Measurements from ENCODE around the gene HSF4. TPM values are rescaled to one million over a fixed set of nuclear protein-coding genes. Genes with fewer than 3 reads are reported as not detected.

The HSF4 gene
- total and polyA plus RNA-seq, 12 donors: 9.1 to 199 (median 38.6) TPM

DNA sequence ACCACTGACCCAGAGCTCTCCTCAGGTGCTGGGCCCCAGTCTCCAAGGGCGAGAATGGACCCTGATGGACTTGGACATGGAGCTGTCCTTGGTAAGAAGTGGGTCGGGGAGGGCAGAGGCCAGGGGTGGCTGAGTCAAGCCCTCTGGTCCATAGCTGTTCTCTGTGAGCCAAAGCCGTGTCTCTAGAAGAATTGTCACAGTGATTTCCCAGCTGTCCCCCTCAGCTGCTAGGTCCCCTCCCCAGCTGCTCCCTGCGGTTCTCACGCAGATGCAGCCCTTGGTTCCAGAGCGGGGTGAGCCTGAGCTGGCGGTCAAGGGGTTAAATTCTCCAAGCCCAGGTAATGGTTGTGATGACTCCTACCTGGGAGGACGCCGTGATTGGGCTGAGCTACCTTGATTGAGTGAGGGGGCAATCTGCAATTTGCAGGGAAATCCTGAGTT, 4.5 kb downstream of the HSF4 start:
- WGBS, 2 donors: 60 to 61% methylated on average over 9 of the region's 9 CpGs
- H3K27ac ChIP-seq: peak overlapping the region in 8 of 10 donors; percentile 89 to 98 (median 94)
- peaks cover 22 to 69% (median 41%) of the 10 kb centered on the region in 9 donors for H3K4me1 ChIP-seq
- no peaks in the 10 kb centered on the region for H3K36me3 ChIP-seq
- ATAC-seq (no peak), DNase-seq (no peak)
- peaks cover 0 to 72% (median 13%) of the 10 kb centered on the region in 7 donors for H3K27me3 ChIP-seq
- intact Hi-C loops (cut with DNase I): no loop called here
- TF ChIP-seq, protein P1, sequence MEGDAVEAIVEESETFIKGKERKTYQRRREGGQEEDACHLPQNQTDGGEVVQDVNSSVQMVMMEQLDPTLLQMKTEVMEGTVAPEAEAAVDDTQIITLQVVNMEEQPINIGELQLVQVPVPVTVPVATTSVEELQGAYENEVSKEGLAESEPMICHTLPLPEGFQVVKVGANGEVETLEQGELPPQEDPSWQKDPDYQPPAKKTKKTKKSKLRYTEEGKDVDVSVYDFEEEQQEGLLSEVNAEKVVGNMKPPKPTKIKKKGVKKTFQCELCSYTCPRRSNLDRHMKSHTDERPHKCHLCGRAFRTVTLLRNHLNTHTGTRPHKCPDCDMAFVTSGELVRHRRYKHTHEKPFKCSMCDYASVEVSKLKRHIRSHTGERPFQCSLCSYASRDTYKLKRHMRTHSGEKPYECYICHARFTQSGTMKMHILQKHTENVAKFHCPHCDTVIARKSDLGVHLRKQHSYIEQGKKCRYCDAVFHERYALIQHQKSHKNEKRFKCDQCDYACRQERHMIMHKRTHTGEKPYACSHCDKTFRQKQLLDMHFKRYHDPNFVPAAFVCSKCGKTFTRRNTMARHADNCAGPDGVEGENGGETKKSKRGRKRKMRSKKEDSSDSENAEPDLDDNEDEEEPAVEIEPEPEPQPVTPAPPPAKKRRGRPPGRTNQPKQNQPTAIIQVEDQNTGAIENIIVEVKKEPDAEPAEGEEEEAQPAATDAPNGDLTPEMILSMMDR (IDR thresholded peaks at IDR 0.05): no peak
- H3K9me3 ChIP-seq: no peaks in the 10 kb centered on the region
- no peak overlapping the region for H3K4me3 ChIP-seq

DNA sequence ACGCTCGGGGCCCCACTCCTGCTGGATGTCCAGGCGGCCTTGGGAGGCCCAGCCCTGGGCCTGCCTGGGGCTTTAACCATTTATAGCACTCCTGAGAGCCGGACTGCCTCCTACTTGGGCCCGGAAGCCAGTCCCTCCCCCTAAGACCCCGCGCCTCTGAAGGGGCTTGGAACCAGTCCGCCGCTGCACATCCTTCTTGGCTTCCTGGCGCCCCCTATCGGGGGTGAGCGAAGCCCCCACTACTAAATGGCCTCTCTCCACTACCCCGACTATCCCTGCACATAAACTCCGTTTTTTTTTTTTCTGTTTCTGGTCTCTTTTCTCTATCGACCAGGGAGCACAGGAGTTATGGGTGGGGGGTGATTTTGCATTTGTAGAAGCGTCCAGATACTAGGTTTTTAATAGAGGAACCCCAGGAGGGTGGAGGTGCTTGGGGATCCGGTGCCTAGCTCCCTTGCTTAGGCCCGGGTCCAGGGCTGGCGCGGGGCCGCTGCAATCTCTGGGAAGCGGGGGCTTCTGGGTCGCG, 5.2 kb downstream of the HSF4 start:
- peak overlapping the region; percentile 30 to 60 (median 54) for H3K4me3 ChIP-seq
- no peaks in the 10 kb centered on the region for H3K36me3 ChIP-seq
- DNase-seq: peak in 1 of 2 donors; percentile 57
- H3K27me3 ChIP-seq: peaks cover 0 to 73% (median 10%) of the 10 kb centered on the region in 7 donors
- H3K27ac ChIP-seq: peak overlapping the region; percentile 69 to 98 (median 94)
- H3K4me1 ChIP-seq: peaks cover 18 to 69% (median 40%) of the 10 kb centered on the region in 9 donors
- peak in 3 of 8 donors; percentile 13 to 36 (median 21) for ATAC-seq
- TF ChIP-seq, protein P1 (IDR thresholded peaks at IDR 0.05): peak; percentile 18 to 72 (median 64)
- WGBS, 2 donors: 6 to 7% methylated on average over 24 of the region's 24 CpGs
- no peaks in the 10 kb centered on the region for H3K9me3 ChIP-seq
- intact Hi-C loops (cut with DNase I): no loop called here

DNA sequence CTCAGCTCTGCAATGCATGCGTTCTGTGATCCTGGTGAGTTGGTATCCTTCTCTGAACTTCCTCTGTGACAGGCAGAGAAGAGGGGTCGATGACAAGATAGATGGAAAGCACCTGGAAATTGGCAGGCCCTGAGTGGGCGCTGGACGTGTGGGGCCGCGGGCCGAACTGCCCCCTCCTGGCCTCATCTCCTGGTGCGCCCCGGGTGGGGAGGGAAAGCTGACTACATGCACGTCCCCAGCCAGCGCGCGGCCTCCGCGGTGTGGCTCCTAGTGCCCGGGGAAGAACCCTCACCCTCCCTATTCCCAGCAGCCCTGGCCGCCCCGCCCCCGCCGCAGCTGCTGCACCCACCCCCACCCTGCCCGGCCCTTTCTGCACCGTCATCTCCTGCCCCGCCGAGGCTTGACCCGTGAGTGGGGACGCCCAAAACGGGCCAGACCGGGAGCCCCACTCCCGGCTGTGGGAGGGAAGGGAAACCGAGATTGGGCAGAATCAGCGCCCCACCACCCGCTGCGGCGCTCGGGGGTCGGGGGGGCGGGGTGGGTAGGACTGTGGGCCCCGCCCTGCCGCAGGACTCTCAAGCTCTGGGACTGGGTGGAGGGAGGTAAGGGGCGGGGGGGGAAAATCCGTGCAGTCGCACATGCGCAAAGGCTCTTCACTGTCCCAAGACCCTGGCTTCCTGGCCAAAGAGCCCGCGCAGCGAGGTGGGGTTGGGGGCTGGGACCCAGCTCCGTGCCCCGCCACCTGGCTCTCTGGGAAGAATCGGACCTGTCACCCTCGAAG, 5.8 kb downstream of the HSF4 start, which contains the start of gene NOL3:
NOL3 (plus strand) TSS at position 371 of the 781 bp plus-strand sequence.
- peaks cover 0 to 73% (median 6%) of the 10 kb centered on the region in 7 donors for H3K27me3 ChIP-seq
- peaks cover 12 to 68% (median 40%) of the 10 kb centered on the region in 9 donors for H3K4me1 ChIP-seq
- ATAC-seq (peak; percentile 65 to 81 (median 75)), DNase-seq (peak; percentile 86 to 89)
- TF ChIP-seq, protein P1 (IDR thresholded peaks at IDR 0.05): no peak
- H3K9me3 ChIP-seq: no peaks in the 10 kb centered on the region
- peak within 1 kb of the TSS; percentile 30 to 60 (median 54) for H3K4me3 ChIP-seq
- peaks cover 0 to 5% (median 0%) of the 10 kb centered on the region in 9 donors for H3K36me3 ChIP-seq
- intact Hi-C loops (cut with DNase I): no loop called here
- H3K27ac ChIP-seq: peak within 1 kb of the TSS; percentile 69 to 98 (median 94)
- WGBS, 2 donors: 1% methylated on average over 44 to 50 of the region's 50 CpGs

DNA sequence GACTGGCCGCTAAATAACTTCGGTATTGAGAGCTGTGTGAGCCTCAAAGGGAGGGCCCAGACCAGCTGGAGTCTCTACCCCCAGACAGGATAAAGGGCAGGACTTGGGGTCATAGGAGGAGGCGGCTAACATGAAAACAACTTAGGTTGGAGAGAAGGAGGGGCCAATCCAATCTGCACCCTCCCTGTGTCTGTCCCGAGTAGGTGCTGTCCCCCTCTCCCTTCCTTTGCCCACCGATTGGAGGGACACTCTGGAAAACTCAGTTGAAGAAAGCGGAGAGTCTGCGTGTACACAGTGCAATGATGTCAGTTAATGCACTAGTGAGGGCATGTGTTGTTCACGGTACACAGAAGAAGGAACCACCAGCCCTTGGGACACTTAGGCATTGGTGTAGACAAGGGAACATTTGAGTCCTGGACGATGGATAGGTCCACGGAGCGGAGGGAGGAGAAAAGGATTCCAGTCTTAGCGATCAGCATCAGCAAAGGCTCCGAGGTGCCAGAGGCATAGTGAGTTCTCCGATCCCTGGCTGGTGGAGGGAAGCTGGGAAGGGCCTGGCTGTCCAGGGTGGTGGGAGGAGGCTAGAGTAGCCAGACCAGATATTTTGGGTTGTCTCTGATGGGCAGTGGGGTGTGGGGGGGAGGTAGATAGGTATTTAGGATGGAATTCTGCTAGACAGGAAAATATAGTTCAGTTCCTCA, 6.6 kb downstream of the HSF4 start:
- Histone ChIP-seq H3K36me3 (peaks cover 0 to 10% (median 0%) of the 10 kb centered on the region in 9 donors), H3K27ac (peak overlapping the region; percentile 69 to 98 (median 94)), H3K4me1 (peaks cover 12 to 60% (median 39%) of the 10 kb centered on the region in 9 donors), H3K27me3 (peaks cover 0 to 65% (median 0%) of the 10 kb centered on the region in 7 donors), H3K4me3 (peak overlapping the region; percentile 30 to 60 (median 54)), H3K9me3 (no peaks in the 10 kb centered on the region)
- ATAC-seq: peak; percentile 2 to 30 (median 6)
- intact Hi-C loops (cut with DNase I): no loop called here
- DNase-seq: no peak
- TF ChIP-seq, protein P1 (IDR thresholded peaks at IDR 0.05): no peak
- 33 to 34% methylated on average over 14 of the region's 14 CpGs for WGBS, 2 donors
